Measurements from ENCODE around the gene CADM1.

GRCh38 chr11:115198321-115198741, 305.9 kb downstream of the CADM1 start:
- TF ChIP-seq POLR2AphosphoS5 (IDR thresholded peaks at IDR 0.05) (peak; percentile 64), CTCF (IDR thresholded peaks at IDR 0.05) (no peak)

All from prostate gland (tissue), 2 donors.